GM12878 (cell line): ENCODE results near the gene FBXL22. TPM values are rescaled to one million over a fixed set of nuclear protein-coding genes. Genes with fewer than 3 reads are reported as not detected.

ENCODE experiments used
- BACH1 ChIP-seq: fragments of 450-650 bp; IDR thresholded peaks from 2 replicates; pipeline ENCODE4 v1.6.1; 2017; ENCODE audit warnings: mild to moderate bottlenecking, borderline replicate concordance
- BHLHE40 ChIP-seq, 2 experiments: fragments of 450-650 bp in 1 of 2; IDR thresholded peaks; 2 replicates each; pipeline ENCODE4 v1.6.1; 2011 to 2017; ENCODE audit warnings: low read depth in 2 of 2, borderline replicate concordance in 1 of 2, improper control_type of control experiment in 1 of 2, low read length in 1 of 2, mild to moderate bottlenecking in 1 of 2
- CHD1 ChIP-seq: IDR thresholded peaks from 2 replicates; pipeline ENCODE4 v1.6.1; 2012; ENCODE audit warnings: low read depth, low read length, improper control_type of control experiment
- CREB1 ChIP-seq: IDR thresholded peaks from 2 replicates; pipeline ENCODE4 v1.6.1; 2012; ENCODE audit warnings: low read depth, mild to moderate bottlenecking, inconsistent platforms
- E2F4 ChIP-seq: IDR thresholded peaks from 2 replicates; pipeline ENCODE4 v1.6.1; 2012; ENCODE audit warnings: low read depth, low read length, improper control_type of control experiment
- E4F1 ChIP-seq: fragments of 450-650 bp; IDR thresholded peaks from 2 replicates; pipeline ENCODE4 v1.6.1; 2018; ENCODE audit warnings: borderline replicate concordance, mild to moderate bottlenecking; ENCODE audit not compliant: partially characterized antibody
- EP300 ChIP-seq, 2 experiments: fragments of 150-350 bp in 1 of 2; IDR thresholded peaks; 2 replicates each; pipeline ENCODE4 v1.6.1; 2011 to 2012; ENCODE audit warnings: low read depth in 2 of 2, low read length in 2 of 2, borderline replicate concordance in 1 of 2, improper control_type of control experiment in 1 of 2, inconsistent platforms in 1 of 2; ENCODE audit not compliant: control insufficient read depth in 1 of 2
- FOS ChIP-seq: IDR thresholded peaks from 3 replicates; pipeline ENCODE4 v1.6.1; 2011; ENCODE audit warnings: borderline replicate concordance; ENCODE audit not compliant: insufficient read length; ENCODE audit errors: extremely low read depth
- FOXK2 ChIP-seq: fragments of 450-650 bp; IDR thresholded peaks from 2 replicates; pipeline ENCODE4 v1.6.1; 2017; ENCODE audit warnings: mild to moderate bottlenecking, moderate library complexity
- GATAD2B ChIP-seq: fragments of 450-650 bp; conservative IDR thresholded peaks from 2 replicates; pipeline ENCODE4 v1.6.1; 2017; ENCODE audit warnings: low read depth, mild to moderate bottlenecking, moderate library complexity
- IKZF2 ChIP-seq, 2 experiments: fragments of 450-650 bp; IDR thresholded peaks; 2 replicates each; pipeline ENCODE4 v1.6.1; 2017; ENCODE audit warnings: mild to moderate bottlenecking in 2 of 2, moderate library complexity in 2 of 2
- KAT2A ChIP-seq: conservative IDR thresholded peaks from 2 replicates; pipeline ENCODE4 v1.6.1; 2011; ENCODE audit warnings: low read depth, low read length; ENCODE audit not compliant: control insufficient read depth
- MAX ChIP-seq: IDR thresholded peaks from 2 replicates; pipeline ENCODE4 v1.6.1; 2012; ENCODE audit warnings: low read depth, low read length, improper control_type of control experiment
- MTA2 ChIP-seq: fragments of 450-650 bp; IDR thresholded peaks from 2 replicates; pipeline ENCODE4 v1.6.1; 2016; ENCODE audit warnings: low read depth, mild to moderate bottlenecking, moderate library complexity
- NFYA ChIP-seq: IDR thresholded peaks from 2 replicates; pipeline ENCODE4 v1.6.1; 2011; ENCODE audit warnings: low read depth, mild to moderate bottlenecking, low read length, improper control_type of control experiment, borderline replicate concordance
- NR2F1 ChIP-seq: fragments of 450-650 bp; conservative IDR thresholded peaks from 2 replicates; pipeline ENCODE4 v1.6.1; 2017; ENCODE audit warnings: mild to moderate bottlenecking
- POLR2AphosphoS2 ChIP-seq: IDR thresholded peaks from 2 replicates; pipeline ENCODE4 v1.6.1; 2011; ENCODE audit warnings: low read depth, mild to moderate bottlenecking, low read length, improper control_type of control experiment, moderate library complexity
- RAD21 ChIP-seq: IDR thresholded peaks from 2 replicates; pipeline ENCODE4 v1.6.1; 2011; ENCODE audit warnings: mild to moderate bottlenecking, low read depth, low read length, moderate library complexity; ENCODE audit not compliant: insufficient read depth
- RB1 ChIP-seq: fragments of 450-650 bp; formaldehyde crosslinking; IDR thresholded peaks from 2 replicates; pipeline ENCODE4 v1.6.1; 2017; ENCODE audit warnings: mild to moderate bottlenecking, borderline replicate concordance
- RCOR1 ChIP-seq: conservative IDR thresholded peaks from 2 replicates; pipeline ENCODE4 v1.6.1; 2012; ENCODE audit warnings: low read depth, low read length, improper control_type of control experiment
- TAF1 ChIP-seq: IDR thresholded peaks from 2 replicates; pipeline ENCODE4 v1.6.1; 2011; ENCODE audit warnings: mild to moderate bottlenecking, low read depth, low read length, borderline replicate concordance
- ZBED1 ChIP-seq: IDR thresholded peaks from 2 replicates; pipeline ENCODE4 v1.6.1; 2016; ENCODE audit warnings: borderline replicate concordance
- ZNF217 ChIP-seq: fragments of 450-650 bp; IDR thresholded peaks from 2 replicates; pipeline ENCODE4 v1.6.1; 2017; ENCODE audit warnings: antibody characterized with exemption, mild to moderate bottlenecking
- ZNF687 ChIP-seq: fragments of 450-650 bp; IDR thresholded peaks from 2 replicates; pipeline ENCODE4 v1.6.1; 2017; ENCODE audit warnings: mild to moderate bottlenecking, moderate library complexity
- polyA plus RNA-seq, 11 experiments: library from polyadenylated mRNA; depleted of rRNA in 4 of 11; unstranded in 6 of 11; stranded (reverse) in 5 of 11; fragments of >200 nt; fragmentation: Nextera tagmentation in 4 of 11; fragmentation: Illumina TruSeq in 1 of 11; extraction: Ambion mirVana in 4 of 11; extraction: Trizol in 1 of 11; gene quantifications; 1 replicate in 1 of 11; 2 replicates in 10 of 11; pipeline versions ENCODE4 v1.2.1 to v1.2.3, GENCODE V29; 2011 to 2016; ENCODE audit warnings: inconsistent platforms in 2 of 11, missing spikeins in 2 of 11, low read depth in 1 of 11
- total RNA-seq, 4 experiments: library from RNA; depleted of rRNA in 3 of 4; stranded (reverse); fragments of >200 nt in 3 of 4; fragmentation: Illumina TruSeq in 1 of 4; extraction: Trizol in 1 of 4; gene quantifications; 2 replicates each; pipeline versions ENCODE4 v1.2.1 to v1.2.3, GENCODE V29; 2013 to 2021

Gene FBXL22
- total and polyA plus RNA-seq, 10 of the 15 experiments (the other 5 are each of a cell fraction or from before 2014, with no cell fraction given): 0.05 to 2.6 (median 0.52) TPM

- peak; percentile 64; the same call in 1 of the 2 replicates for TF ChIP-seq NR2F1
- TF ChIP-seq BACH1: peak; percentile 88; the same call in 1 of the 2 replicates
- no peak for TF ChIP-seq FOS
- peak; percentile 71; the same call in 1 of the 2 replicates for TF ChIP-seq TAF1
- TF ChIP-seq RCOR1: no peak
- TF ChIP-seq POLR2AphosphoS2: peak; percentile 83; the same call in 1 of the 2 replicates
- TF ChIP-seq MAX: peak; percentile 95
- no peak; a peak in 1 of 4 replicates for TF ChIP-seq IKZF2 (IDR thresholded peaks at IDR 0.05)
- TF ChIP-seq FOXK2: no peak
- no peak for TF ChIP-seq KAT2A
- peak; percentile 69 for TF ChIP-seq CREB1
- TF ChIP-seq ZNF687: peak; percentile 99
- TF ChIP-seq RB1: no peak
- no peak for TF ChIP-seq E2F4
- TF ChIP-seq ZBED1: no peak
- TF ChIP-seq BHLHE40 (IDR thresholded peaks at IDR 0.05; ENCODE audit: borderline replicate concordance in 1 of 2, low read depth in 2 of 2, low read length in 1 of 2): peak; percentile 95 to 99
- no peak for TF ChIP-seq E4F1
- TF ChIP-seq ZNF217: no peak
- TF ChIP-seq CHD1: no peak
- TF ChIP-seq MTA2: no peak
- no peak for TF ChIP-seq RAD21
- no peak for TF ChIP-seq EP300 (IDR thresholded peaks at IDR 0.05; ENCODE audit: borderline replicate concordance in 1 of 2, control insufficient read depth in 1 of 2, low read depth in 2 of 2, low read length in 2 of 2)
- TF ChIP-seq NFYA: no peak
- peak; percentile 66; the same call in 1 of the 2 replicates for TF ChIP-seq GATAD2B
Observed at GRCh38 chr15:63600616-63601025, 3.4 kb downstream of the FBXL22 start (continued).
